Skeletal muscle satellite cell (primary cell): ENCODE measurements around the gene SLC25A11.
"Not testable (repeated sequence)": the region's sequence is repeated elsewhere in the genome, so short reads cannot be mapped to it uniquely, and the experiment has no call there.

Experiments used
- H3K27me3 ChIP-seq: 2 replicates; pipeline ENCODE4 v1.7.0; 2013; ENCODE audit warnings: low read length; ENCODE audit not compliant: control insufficient read depth, insufficient read depth
- H3K36me3 ChIP-seq: 2 replicates; pipeline ENCODE4 v1.7.0; 2013; ENCODE audit warnings: mild to moderate bottlenecking, control low read depth, low read length; ENCODE audit not compliant: insufficient read depth
- H3K4me1 ChIP-seq: 2 replicates; pipeline ENCODE4 v1.7.0; 2013; ENCODE audit warnings: low read length; ENCODE audit not compliant: control insufficient read depth, insufficient read depth
- H3K4me2 ChIP-seq: 2 replicates; pipeline ENCODE4 v1.7.0; 2013; ENCODE audit warnings: mild to moderate bottlenecking, low read length
- H3K4me3 ChIP-seq: 2 replicates; pipeline ENCODE4 v1.7.0; 2013; ENCODE audit warnings: low read length
- H3K9ac ChIP-seq: 2 replicates; pipeline ENCODE4 v1.7.0; 2013; ENCODE audit warnings: mild to moderate bottlenecking, low read depth, low read length, moderate library complexity
- H3K9me3 ChIP-seq: replicated peaks from 2 replicates; pipeline ENCODE4 v1.7.0; 2013; ENCODE audit warnings: mild to moderate bottlenecking, control low read depth, low read length

The SLC25A11 gene

DNA sequence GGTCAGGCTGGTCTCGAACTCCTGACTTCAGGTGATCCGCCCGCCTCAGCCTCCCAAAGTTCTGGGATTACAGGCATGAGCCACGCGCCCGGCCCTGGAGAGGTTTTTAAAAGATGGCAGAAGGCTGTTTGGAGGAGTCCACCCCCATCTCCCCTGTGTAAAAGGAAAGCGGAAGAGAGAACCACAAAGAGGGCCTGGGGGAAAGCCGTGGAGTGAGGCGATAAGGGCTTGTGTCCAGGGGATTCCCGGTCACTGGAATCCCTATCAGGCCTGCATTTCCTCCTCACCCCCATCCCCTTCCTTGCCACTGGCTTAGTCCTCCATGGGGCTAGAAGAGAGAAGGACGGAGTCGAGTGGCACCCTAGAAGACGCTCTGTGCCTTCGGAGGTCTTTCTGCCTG lies 7.9 kb downstream of the SLC25A11 start, which contains the start of gene GP1BA:
TSS of gene GP1BA (plus strand) at position 315 of the 400 bp plus-strand sequence. CDS start 328 bp downstream, outside the sequence.
- Histone ChIP-seq H3K4me1 (peaks cover 8% of the 10 kb centered on the region), H3K9me3 (no peaks in the 10 kb centered on the region), H3K9ac (no peak within 1 kb of the TSS), H3K36me3 (peaks cover 8% of the 10 kb centered on the region), H3K4me3 (no peak within 1 kb of the TSS), H3K27me3 (no peaks in the 10 kb centered on the region), H3K4me2 (no peak within 1 kb of the TSS)

DNA sequence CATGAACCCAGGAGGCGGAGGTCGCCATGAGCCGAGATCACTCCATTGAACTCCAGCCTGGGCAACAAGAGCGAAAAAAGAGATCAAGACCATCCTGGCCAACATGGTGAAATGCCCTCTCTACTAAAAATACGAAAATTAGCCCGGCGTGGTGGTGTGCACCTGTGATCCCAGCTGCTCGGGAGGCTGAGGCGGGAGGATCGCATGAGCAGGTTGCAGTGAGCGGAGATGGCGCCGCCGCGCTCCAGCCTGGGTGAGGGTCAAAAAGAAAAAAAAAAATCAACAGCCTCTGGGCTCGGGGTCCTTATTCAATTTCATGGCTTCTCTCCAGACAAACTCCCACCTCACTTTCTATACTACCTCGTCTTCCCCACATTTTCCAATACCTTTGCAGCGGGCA lies 11.0 kb downstream of the SLC25A11 start:
- no peak overlapping the region for H3K9ac ChIP-seq
- peaks cover 3% of the 10 kb centered on the region for H3K36me3 ChIP-seq

DNA sequence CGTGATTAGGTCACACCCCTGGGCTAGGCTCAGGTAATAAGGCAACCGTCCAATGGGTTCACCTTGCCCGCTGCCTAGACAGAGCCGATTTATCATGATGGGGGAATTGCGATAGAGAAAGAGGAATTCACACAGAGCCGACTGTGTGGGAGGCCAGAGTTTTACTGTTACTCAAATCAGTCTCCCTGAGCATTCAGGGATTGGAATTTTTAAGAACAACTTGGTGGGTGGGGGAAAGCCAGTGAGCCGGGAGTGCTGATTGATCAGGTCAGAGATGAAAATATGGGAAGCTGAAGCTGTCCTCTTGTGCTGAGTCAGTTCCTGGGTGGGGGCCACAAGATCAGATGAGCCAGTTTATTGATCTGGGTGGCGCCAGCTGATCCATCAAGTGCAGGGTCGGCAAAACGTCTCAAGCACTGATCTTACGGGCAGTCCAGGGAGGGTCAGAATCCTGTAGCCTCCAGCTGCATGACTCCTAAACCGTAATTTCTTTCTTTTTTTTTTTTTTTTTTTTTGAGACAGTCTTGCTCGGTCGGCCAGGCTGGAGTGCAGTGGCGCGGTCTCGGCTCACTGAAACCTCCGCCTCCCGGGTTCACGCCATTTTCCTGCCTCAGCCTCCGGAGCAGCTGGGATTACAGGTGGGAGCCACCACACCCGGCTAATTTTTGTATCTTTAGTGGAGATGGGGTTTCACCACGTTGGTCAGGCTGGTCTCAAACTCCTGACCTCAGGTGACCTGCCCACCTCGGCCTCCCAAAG lies 13.1 kb downstream of the SLC25A11 start:
- H3K36me3 ChIP-seq, H3K4me1 ChIP-seq, H3K4me2 ChIP-seq, H3K9me3 ChIP-seq, H3K9ac ChIP-seq, H3K4me3 ChIP-seq, H3K27me3 ChIP-seq: not testable (repeated sequence)

More for the DNA sequence above, 11.0 kb downstream of the SLC25A11 start:
- H3K4me1 ChIP-seq: peaks cover under 1% of the 10 kb centered on the region
- H3K9me3 ChIP-seq: no peaks in the 10 kb centered on the region
- H3K27me3 ChIP-seq: no peaks in the 10 kb centered on the region
- H3K4me3 ChIP-seq: no peak overlapping the region
- H3K4me2 ChIP-seq: no peak overlapping the region

DNA sequence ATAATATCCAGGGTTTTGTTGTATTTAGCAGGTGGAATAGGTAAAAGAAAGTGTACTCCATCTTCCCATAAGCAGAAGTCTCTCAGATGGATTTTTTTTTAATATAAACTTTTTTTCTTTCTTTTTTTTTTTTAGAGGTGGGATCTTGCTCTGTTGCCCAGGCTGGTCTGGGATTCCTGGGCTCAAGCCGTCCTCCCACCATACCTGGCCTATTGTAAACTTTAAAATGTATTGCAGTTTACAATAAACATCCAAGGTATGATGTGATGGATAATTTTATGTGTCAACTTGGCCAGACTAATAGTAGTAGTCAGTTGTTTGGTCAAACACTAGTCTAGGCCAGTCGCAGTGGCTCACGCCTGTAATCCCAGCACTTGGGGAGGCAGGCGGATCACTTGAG lies 18.5 kb downstream of the SLC25A11 start:
- peaks cover 8% of the 10 kb centered on the region for H3K4me1 ChIP-seq
- H3K4me3 ChIP-seq: no peak overlapping the region
- no peaks in the 10 kb centered on the region for H3K9me3 ChIP-seq
- H3K36me3 ChIP-seq: no peaks in the 10 kb centered on the region
- no peak overlapping the region for H3K4me2 ChIP-seq
- H3K9ac ChIP-seq: no peak overlapping the region
- no peaks in the 10 kb centered on the region for H3K27me3 ChIP-seq

DNA sequence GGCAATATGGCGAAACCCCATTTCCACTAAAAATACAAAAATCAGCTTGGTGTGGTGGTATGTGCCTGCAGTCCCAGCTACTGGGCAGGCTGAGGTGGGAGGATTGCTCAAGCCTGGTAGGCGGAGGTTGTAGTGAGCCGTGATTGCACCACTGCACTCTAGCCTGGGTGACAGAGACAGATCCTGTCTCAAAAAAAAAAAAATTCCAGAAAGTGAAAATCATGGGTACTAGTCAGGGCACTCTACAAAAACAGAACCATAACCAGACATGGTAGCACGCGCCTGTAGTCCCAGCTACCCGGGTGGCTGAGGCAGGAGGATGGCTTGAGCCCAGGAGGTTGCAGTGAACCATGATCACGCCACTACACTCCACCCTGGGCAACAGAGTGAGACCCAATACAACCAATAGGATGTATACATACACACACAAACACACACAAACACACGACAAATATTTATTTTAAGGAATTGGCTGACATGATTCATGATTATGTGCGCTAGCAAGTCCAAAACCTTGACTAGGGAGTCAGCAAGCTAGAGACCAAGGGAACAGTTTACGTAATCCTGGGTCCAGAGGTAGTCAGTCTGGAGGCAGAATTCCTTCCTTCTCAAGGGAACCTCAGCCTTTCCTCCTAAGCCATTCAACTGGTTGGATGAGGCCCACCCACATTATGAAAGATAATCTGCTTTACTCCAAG lies 19.3 kb downstream of the SLC25A11 start:
- Histone ChIP-seq H3K4me3 (no peak overlapping the region), H3K4me2 (no peak overlapping the region), H3K4me1 (peaks cover 8% of the 10 kb centered on the region), H3K9ac (no peak overlapping the region), H3K9me3 (no peaks in the 10 kb centered on the region), H3K27me3 (no peaks in the 10 kb centered on the region), H3K36me3 (no peaks in the 10 kb centered on the region)

DNA sequence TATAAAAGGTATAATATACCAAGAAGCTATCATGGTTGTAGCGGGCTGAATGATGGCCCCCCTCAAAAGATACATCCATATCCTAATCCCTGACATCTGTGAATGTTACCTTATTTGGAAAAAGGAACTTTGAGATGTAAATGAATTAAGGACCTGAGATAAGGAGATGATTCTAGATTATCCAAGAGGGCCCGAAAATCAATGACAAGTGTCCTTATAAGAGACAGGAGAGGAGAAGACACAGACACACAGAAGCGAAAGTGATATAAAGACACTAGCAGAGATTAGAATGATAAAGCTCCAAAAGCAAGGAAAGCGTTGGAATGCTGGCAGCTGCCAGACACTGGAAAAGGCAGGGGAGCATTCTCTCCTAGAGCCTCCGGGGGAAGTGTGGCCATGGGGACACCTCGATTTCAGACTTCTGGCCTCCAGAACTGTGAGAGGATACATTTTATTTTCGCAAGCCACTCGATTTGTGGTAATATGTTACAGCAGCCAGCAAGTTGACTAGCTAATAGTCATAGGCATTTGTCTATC lies 20.3 kb downstream of the SLC25A11 start:
- Histone ChIP-seq H3K27me3 (no peaks in the 10 kb centered on the region), H3K9me3 (no peaks in the 10 kb centered on the region), H3K4me2 (no peak overlapping the region), H3K4me1 (peaks cover 8% of the 10 kb centered on the region), H3K9ac (no peak overlapping the region), H3K36me3 (no peaks in the 10 kb centered on the region), H3K4me3 (no peak overlapping the region)

DNA sequence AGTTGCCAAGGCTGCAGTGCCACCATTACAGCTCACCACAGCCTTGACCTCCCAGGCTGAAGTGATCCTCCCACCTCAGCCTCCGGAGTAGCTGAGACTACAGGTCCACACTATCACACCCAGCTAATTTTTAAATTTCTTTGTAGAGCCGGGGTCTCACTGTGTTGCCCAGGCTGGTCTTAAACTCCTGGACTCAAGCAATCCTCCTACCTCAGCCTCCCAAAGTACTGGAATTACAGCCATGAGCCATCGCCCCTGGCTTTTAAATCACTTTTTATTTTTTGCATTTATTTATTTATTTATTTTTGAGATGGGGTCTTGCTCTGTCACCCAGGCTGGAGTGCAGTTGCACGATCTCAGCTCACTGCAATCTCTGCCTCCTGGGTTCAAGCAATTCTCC lies 25.3 kb downstream of the SLC25A11 start:
- not testable (repeated sequence) for H3K4me3 ChIP-seq, H3K9me3 ChIP-seq, H3K4me2 ChIP-seq, H3K9ac ChIP-seq, H3K27me3 ChIP-seq, H3K4me1 ChIP-seq, H3K36me3 ChIP-seq

DNA sequence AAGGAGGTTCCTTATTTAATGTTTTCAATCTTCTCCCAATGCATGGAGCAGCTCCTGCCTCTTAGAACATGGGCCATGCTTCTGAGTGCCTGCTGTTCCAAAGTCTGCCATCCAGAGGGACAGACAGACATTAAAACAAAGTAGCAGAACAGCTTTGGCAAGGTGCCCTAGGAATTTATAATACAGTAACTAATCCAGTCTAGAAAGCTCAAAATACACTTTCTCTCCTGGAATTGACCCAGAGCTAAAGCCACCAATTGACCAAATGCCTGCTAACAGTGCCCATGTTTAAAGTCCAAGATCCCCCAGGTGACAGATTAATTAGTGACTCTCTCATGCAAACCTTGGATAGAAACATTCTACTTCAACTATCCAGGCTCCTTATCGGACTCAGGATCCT lies 25.9 kb downstream of the SLC25A11 start:
- H3K4me1 ChIP-seq: peaks cover 5% of the 10 kb centered on the region
- H3K27me3 ChIP-seq: no peaks in the 10 kb centered on the region
- no peak overlapping the region for H3K9ac ChIP-seq
- H3K9me3 ChIP-seq: no peaks in the 10 kb centered on the region
- H3K36me3 ChIP-seq: no peaks in the 10 kb centered on the region
- H3K4me2 ChIP-seq: no peak overlapping the region
- H3K4me3 ChIP-seq: no peak overlapping the region

DNA sequence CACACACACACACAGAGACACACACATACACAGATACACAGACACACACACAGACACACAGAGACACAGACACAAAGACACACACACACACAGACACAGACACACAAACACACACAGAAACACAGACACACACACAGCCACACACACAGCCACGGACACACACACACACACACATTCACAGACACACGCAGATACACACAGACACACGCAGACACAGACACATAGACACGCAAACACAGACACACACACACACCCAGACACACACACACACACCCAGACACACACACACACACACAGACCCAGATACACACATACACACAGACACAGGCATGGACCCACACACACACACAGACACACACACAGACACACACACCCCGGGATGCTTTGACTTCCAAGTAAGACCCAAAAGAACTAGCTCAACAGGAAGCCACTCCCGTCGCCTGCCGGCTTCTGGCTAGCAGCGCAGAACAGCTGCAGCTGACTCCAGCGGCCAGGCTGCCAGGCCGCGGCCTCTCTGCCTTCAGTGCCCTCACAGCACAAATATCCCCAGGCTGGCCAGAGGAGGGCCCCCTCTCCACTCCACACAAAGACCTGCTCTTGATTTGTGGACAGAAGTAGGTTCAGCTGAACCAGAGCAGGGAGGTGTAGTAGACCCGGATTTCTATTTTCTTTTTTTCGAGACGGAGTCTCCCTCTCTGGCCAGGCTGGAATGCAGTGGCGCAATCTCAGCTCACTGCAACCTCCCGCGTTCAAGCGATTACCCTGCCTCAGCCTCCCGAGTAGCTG lies 30.9 kb downstream of the SLC25A11 start:
- Histone ChIP-seq H3K4me3 (peak overlapping the region; percentile 19), H3K9ac (peak overlapping the region; percentile 53), H3K4me2 (peak overlapping the region; percentile 65), H3K9me3 (no peaks in the 10 kb centered on the region), H3K27me3 (peaks cover 3% of the 10 kb centered on the region), H3K36me3 (no peaks in the 10 kb centered on the region), H3K4me1 (peaks cover 12% of the 10 kb centered on the region)

DNA sequence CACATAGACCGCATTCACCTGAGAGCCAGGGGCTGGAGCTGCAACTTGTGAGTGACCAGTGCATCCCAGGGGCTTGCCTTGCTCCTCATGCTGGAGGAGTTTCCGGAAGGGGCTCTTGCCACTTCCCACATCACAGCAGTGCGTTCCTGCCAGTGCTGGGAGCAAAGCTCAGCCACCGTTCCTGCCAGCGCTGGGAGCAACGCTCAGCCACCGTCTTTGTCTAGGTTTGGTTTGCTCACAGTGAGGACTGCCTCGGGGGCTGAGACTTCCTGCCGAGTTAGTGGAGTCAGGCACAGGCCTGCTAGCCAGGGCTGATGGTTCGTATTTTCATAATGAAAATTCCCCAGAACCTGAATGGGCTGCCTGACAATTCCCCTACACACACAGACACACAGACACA lies 31.5 kb downstream of the SLC25A11 start:
- Histone ChIP-seq H3K9ac (peak overlapping the region; percentile 53), H3K4me2 (peak overlapping the region; percentile 65), H3K4me3 (no peak overlapping the region), H3K4me1 (peaks cover 14% of the 10 kb centered on the region), H3K27me3 (peaks cover 3% of the 10 kb centered on the region), H3K9me3 (no peaks in the 10 kb centered on the region), H3K36me3 (no peaks in the 10 kb centered on the region)

DNA sequence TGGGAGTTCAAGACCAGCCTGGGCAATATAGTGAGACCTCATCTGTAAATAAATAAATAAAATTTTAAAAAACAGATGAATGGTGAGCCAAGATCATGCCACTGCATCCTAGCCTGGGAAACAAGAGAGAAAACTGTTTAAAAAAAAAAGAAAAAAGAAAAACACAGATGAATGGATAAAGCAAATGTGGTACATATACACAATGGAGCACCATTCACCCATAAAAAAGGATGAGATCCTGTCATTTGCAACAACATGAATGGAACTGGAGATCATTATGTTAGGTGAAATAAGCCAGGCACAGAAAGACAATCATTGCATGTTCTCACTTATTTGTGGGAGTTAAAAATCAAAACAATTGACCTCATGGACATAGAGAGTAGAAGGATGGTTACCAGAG lies 33.2 kb downstream of the SLC25A11 start:
- H3K27me3 ChIP-seq, H3K9ac ChIP-seq, H3K36me3 ChIP-seq, H3K4me3 ChIP-seq, H3K9me3 ChIP-seq, H3K4me2 ChIP-seq: not testable (repeated sequence)
- H3K4me1 ChIP-seq: peaks cover 22% of the 10 kb centered on the region
